B cell (primary cell): ENCODE results near the gene SMIM13. TPM values are rescaled to one million over a fixed set of nuclear protein-coding genes. Genes with fewer than 3 reads are reported as not detected.

Experiments
- ATAC-seq: fragments of 200-7000 bp; cut with Tn5 transposase; one replicate; pipeline ENCODE4 v1.10.0; 2021; ENCODE audit warnings: low read depth, mild to moderate bottlenecking, moderate number of reproducible peaks, moderate library complexity
- CTCF ChIA-PET: fragments of 350-600 bp; sonication (Branson Sonifier 250); formaldehyde crosslinking; loops from one replicate; lab custom pipeline; 2021; ENCODE audit warnings: antibody characterized with exemption, inconsistent platforms; lab: Charles Lee
- POLR2A ChIA-PET: fragments of 350-600 bp; sonication (Branson Sonifier 250); formaldehyde crosslinking; loops from one replicate; lab custom pipeline; 2021; ENCODE audit warnings: antibody characterized with exemption; lab: Charles Lee
- DNase-seq: peaks from one replicate; pipeline ENCODE4 v3.0.0; 2013
- H2AFZ ChIP-seq: 2 replicates; pipeline ENCODE4 v1.6.1; 2012; ENCODE audit warnings: mild to moderate bottlenecking, low read depth, low read length; ENCODE audit not compliant: insufficient read depth, poor library complexity, severe bottlenecking
- H3K27ac ChIP-seq, 2 donors: 1 replicate in 1 of 2; 2 replicates in 1 of 2; pipeline ENCODE4 v1.5.1; 2012 to 2013; ENCODE audit warnings: low read length in 2 of 2, mild to moderate bottlenecking in 2 of 2, moderate library complexity in 1 of 2
- H3K27me3 ChIP-seq, 4 experiments: fragments of 200-600 bp in 1 of 4; sonication (generic) in 1 of 4; replicated peaks in 1 of 4; 1 replicate in 2 of 4; 2 replicates in 2 of 4; pipeline versions ENCODE4 v1.6.1 to v1.7.0; 2013 to 2016; ENCODE audit warnings: low read length in 3 of 4, mild to moderate bottlenecking in 2 of 4, mixed read lengths in 1 of 4, moderate library complexity in 1 of 4; ENCODE audit not compliant: insufficient read depth in 4 of 4, control insufficient read depth in 3 of 4; ENCODE audit errors: control extremely low read depth in 1 of 4
- H3K36me3 ChIP-seq, 2 experiments: replicated peaks in 1 of 2; 1 replicate in 1 of 2; 2 replicates in 1 of 2; pipeline versions ENCODE4 v1.6.1 to v1.7.1; 2013; ENCODE audit warnings: low read length in 1 of 2; ENCODE audit not compliant: insufficient read depth in 2 of 2, control insufficient read depth in 1 of 2; ENCODE audit errors: control extremely low read depth in 1 of 2, extremely low read depth in 1 of 2
- H3K4me1 ChIP-seq, 2 donors: fragments of 200-600 bp in 1 of 2; sonication (generic) in 1 of 2; 1 replicate in 1 of 2; 2 replicates in 1 of 2; pipeline versions ENCODE4 v1.5.1 to v1.6.1; 2013 to 2017; ENCODE audit warnings: low read length in 2 of 2; ENCODE audit not compliant: control insufficient read depth in 2 of 2, insufficient read depth in 2 of 2
- H3K4me2 ChIP-seq: replicated peaks from 2 replicates; pipeline ENCODE3; 2012; ENCODE audit warnings: mild to moderate bottlenecking, low read depth, low read length; ENCODE audit not compliant: poor library complexity, severe bottlenecking
- H3K4me3 ChIP-seq, 5 experiments: fragments of 200-600 bp in 1 of 5; sonication (generic) in 1 of 5; 1 replicate in 3 of 5; 2 replicates in 2 of 5; pipeline versions ENCODE4 v1.5.1 to v1.7.0; 2011 to 2016; ENCODE audit warnings: low read length in 4 of 5, mild to moderate bottlenecking in 4 of 5, low read depth in 2 of 5, control low read depth in 1 of 5, moderate library complexity in 1 of 5; ENCODE audit not compliant: insufficient read depth in 1 of 5; ENCODE audit errors: control extremely low read depth in 1 of 5, extremely low read depth in 1 of 5
- H3K79me2 ChIP-seq: fragments of 200-600 bp; sonication (generic); one replicate; pipeline ENCODE4 v1.6.0; 2016; ENCODE audit warnings: low read length; ENCODE audit not compliant: control insufficient read depth, insufficient read depth
- H3K9ac ChIP-seq: fragments of 200-600 bp; sonication (generic); 2 replicates; pipeline ENCODE4 v1.6.1; 2017; ENCODE audit warnings: mild to moderate bottlenecking, low read length, moderate library complexity
- H3K9me3 ChIP-seq, 3 donors: one replicate each; pipeline versions ENCODE4 v1.6.1 to v1.7.1; 2013; ENCODE audit warnings: low read length in 2 of 3; ENCODE audit not compliant: control insufficient read depth in 2 of 3, insufficient read depth in 1 of 3; ENCODE audit errors: control extremely low read depth in 1 of 3
- H4K20me1 ChIP-seq: 2 replicates; pipeline ENCODE4 v1.6.0; 2012; ENCODE audit warnings: mild to moderate bottlenecking, low read length; ENCODE audit not compliant: insufficient read depth, control insufficient read depth, poor library complexity, severe bottlenecking
- H3K27ac Mint-ChIP-seq: one replicate; pipeline ENCODE4 v1.8.0; 2021; ENCODE audit warnings: mixed read lengths
- H3K27me3 Mint-ChIP-seq: one replicate; pipeline ENCODE4 v1.8.0; 2021; ENCODE audit warnings: mixed read lengths
- H3K4me1 Mint-ChIP-seq: one replicate; pipeline ENCODE4 v1.8.0; 2021; ENCODE audit warnings: mixed read lengths
- H3K4me3 Mint-ChIP-seq: one replicate; pipeline ENCODE4 v1.8.0; 2021; ENCODE audit warnings: mixed read lengths
- H3K9me3 Mint-ChIP-seq: one replicate; pipeline ENCODE4 v1.8.0; 2022; ENCODE audit warnings: mixed read lengths; ENCODE audit not compliant: insufficient read depth
- EZH2 ChIP-seq: IDR thresholded peaks from 2 replicates; pipeline ENCODE4 v1.6.1; 2012; ENCODE audit warnings: borderline replicate concordance, low read depth, mild to moderate bottlenecking, moderate library complexity, low read length; ENCODE audit not compliant: insufficient read depth, poor library complexity, severe bottlenecking
- WGBS: methylation state at CpG from one replicate; pipeline ENCODE4 v1.1.5; 2013; ENCODE audit warnings: missing lambda C conversion rate; ENCODE audit not compliant: insufficient coverage; 5-methylcytosine and 5-hydroxymethylcytosine counted together
- intact Hi-C: fragments of 100-400 bp; cut with micrococcal nuclease; formaldehyde crosslinking; loops from one replicate; pipeline ENCODE4 v1.10.0; 2022
- polyA plus RNA-seq: library from polyadenylated mRNA; depleted of rRNA; stranded (reverse); fragments of >200 nt; gene quantifications from 2 replicates; pipeline ENCODE4 v1.2.3, GENCODE V29; 2012
- total RNA-seq, 2 donors: library from RNA; stranded (reverse); fragments of 120-200 nt in 1 of 2; gene quantifications; 1 replicate in 1 of 2; 2 replicates in 1 of 2; pipeline versions ENCODE4 v1.2.3 to v1.2.4, GENCODE V29; 2013 to 2022
- TF ChIP-seq, protein P1 (sequence below): fragments of 200-600 bp; IDR thresholded peaks from one replicate; pipeline ENCODE4 v1.8.0; 2022; ENCODE audit warnings: antibody characterized with exemption, mild to moderate bottlenecking

The SMIM13 gene
- total and polyA plus RNA-seq, 2 donors (not counting 1 experiment from before 2014, with no cell fraction given) = 2.1 to 5.5 TPM

DNA sequence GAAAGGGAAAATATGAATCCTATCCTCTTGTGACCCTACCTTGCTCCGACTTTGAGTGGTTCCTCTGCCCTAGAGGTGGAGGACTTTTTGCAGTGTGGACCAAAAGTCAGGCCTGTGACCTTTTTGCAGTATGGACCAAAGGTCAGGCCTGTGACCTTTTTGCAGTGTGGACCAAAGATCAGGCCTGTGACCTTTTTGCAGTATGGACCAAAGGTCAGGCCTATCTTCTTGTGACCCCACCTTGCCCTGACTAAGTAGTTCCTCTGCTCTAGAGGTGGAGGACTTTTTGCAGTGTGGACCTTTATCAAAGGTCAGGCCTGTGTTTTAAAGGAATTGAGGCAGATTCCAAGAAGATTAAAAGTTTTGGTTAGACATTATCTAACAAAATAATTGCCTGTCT lies 28.7 kb downstream of the SMIM13 start:
- Histone ChIP-seq H3K9ac (no peak overlapping the region), H3K79me2 (peaks cover 32% of the 10 kb centered on the region), H2AFZ (no peak overlapping the region), H3K27ac (no peak overlapping the region), H3K36me3 (peaks cover 0 to 4% of the 10 kb centered on the region in 2 experiments), H3K9me3 (no peaks in the 10 kb centered on the region), H3K4me3 (no peak overlapping the region), H3K27me3 (no peaks in the 10 kb centered on the region), H4K20me1 (no peaks in the 10 kb centered on the region), H3K4me2 (no peak overlapping the region), H3K4me1 (no peaks in the 10 kb centered on the region)
- H3K27ac Mint-ChIP-seq = no peak overlapping the region
- ChIA-PET POLR2A (no interaction called here), CTCF (no interaction called here)
- H3K27me3 Mint-ChIP-seq = no peaks in the 10 kb centered on the region
- DNase-seq = no peak
- no peak for TF ChIP-seq EZH2
- TF ChIP-seq, protein P1, sequence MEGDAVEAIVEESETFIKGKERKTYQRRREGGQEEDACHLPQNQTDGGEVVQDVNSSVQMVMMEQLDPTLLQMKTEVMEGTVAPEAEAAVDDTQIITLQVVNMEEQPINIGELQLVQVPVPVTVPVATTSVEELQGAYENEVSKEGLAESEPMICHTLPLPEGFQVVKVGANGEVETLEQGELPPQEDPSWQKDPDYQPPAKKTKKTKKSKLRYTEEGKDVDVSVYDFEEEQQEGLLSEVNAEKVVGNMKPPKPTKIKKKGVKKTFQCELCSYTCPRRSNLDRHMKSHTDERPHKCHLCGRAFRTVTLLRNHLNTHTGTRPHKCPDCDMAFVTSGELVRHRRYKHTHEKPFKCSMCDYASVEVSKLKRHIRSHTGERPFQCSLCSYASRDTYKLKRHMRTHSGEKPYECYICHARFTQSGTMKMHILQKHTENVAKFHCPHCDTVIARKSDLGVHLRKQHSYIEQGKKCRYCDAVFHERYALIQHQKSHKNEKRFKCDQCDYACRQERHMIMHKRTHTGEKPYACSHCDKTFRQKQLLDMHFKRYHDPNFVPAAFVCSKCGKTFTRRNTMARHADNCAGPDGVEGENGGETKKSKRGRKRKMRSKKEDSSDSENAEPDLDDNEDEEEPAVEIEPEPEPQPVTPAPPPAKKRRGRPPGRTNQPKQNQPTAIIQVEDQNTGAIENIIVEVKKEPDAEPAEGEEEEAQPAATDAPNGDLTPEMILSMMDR = no peak
- no peaks in the 10 kb centered on the region for H3K9me3 Mint-ChIP-seq
- ATAC-seq = no peak
- no peak overlapping the region for H3K4me3 Mint-ChIP-seq
- 100% methylated on average over 1 of the region's 1 CpG for WGBS
- intact Hi-C loops = no loop called here
- H3K4me1 Mint-ChIP-seq = peaks cover 4% of the 10 kb centered on the region

DNA sequence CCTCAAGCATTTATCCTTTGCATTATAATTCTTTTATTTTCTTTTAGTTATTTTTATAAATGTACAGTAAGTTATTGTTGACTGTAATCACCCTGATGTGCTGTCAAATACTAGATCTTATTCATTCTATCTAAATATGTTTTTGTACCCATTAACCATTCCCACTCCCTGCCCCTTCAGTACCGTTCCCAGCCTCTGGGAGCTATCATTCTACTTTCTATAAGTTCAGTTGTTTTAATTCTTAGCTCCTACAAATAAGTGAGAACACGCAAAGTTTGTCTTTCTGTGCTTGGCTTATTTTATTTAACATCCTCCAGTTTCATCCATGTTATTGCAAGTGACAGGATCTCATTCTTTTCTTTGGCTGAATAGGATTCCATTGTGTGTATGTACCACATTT lies 30.3 kb downstream of the SMIM13 start:
- whole genome bisulfite sequencing = 100% methylated on average over 1 of the region's 2 CpGs
- Histone ChIP-seq H3K4me1 (no peaks in the 10 kb centered on the region), H3K9me3 (no peaks in the 10 kb centered on the region), H4K20me1 (no peaks in the 10 kb centered on the region), H3K27ac (no peak overlapping the region), H2AFZ (no peak overlapping the region), H3K4me3 (no peak overlapping the region), H3K4me2 (no peak overlapping the region), H3K9ac (no peak overlapping the region), H3K27me3 (no peaks in the 10 kb centered on the region), H3K36me3 (peaks cover 0 to 4% of the 10 kb centered on the region in 2 experiments), H3K79me2 (peaks cover 26% of the 10 kb centered on the region)
- TF ChIP-seq, protein P1 = no peak
- no peak for TF ChIP-seq EZH2
- peaks cover 4% of the 10 kb centered on the region for H3K4me1 Mint-ChIP-seq
- POLR2A ChIA-PET = no interaction called here
- DNase-seq (no peak), ATAC-seq (no peak)
- CTCF ChIA-PET = no interaction called here
- no peaks in the 10 kb centered on the region for H3K9me3 Mint-ChIP-seq
- H3K4me3 Mint-ChIP-seq = no peak overlapping the region
- intact Hi-C loops = no loop called here
- no peak overlapping the region for H3K27ac Mint-ChIP-seq
- no peaks in the 10 kb centered on the region for H3K27me3 Mint-ChIP-seq
